Mesenchymal stem cell (in vitro differentiated cells and primary cell): ENCODE results near the gene RGS7.

Experiments used
- DNase-seq: peaks from one replicate; pipeline ENCODE4 v3.0.0-alpha.2; 2013
- H2AFZ ChIP-seq: one replicate; pipeline ENCODE4 v1.6.1; 2013; ENCODE audit warnings: low read depth, mild to moderate bottlenecking, control low read depth, inconsistent platforms, low read length, moderate library complexity
- H2AK5ac ChIP-seq: 2 replicates; pipeline ENCODE4 v1.6.1; 2013; ENCODE audit warnings: low read length, moderate library complexity, mild to moderate bottlenecking, inconsistent platforms; ENCODE audit not compliant: severe bottlenecking
- H2BK120ac ChIP-seq: one replicate; pipeline ENCODE4 v1.6.1; 2013; ENCODE audit warnings: low read depth, mild to moderate bottlenecking, inconsistent platforms, low read length, moderate library complexity
- H2BK12ac ChIP-seq, 2 experiments: one replicate each; pipeline ENCODE4 v1.6.1; 2013; ENCODE audit warnings: inconsistent platforms in 2 of 2, low read length in 2 of 2, mild to moderate bottlenecking in 2 of 2, moderate library complexity in 2 of 2, control low read depth in 1 of 2
- H2BK15ac ChIP-seq: one replicate; pipeline ENCODE4 v1.6.1; 2013; ENCODE audit warnings: mild to moderate bottlenecking, low read depth, inconsistent platforms; ENCODE audit not compliant: poor library complexity, severe bottlenecking
- H2BK5ac ChIP-seq: 2 replicates; pipeline ENCODE4 v1.6.1; 2013; ENCODE audit warnings: low read depth, mild to moderate bottlenecking, low read length, control low read depth, inconsistent platforms; ENCODE audit not compliant: poor library complexity, severe bottlenecking
- H3K14ac ChIP-seq, 2 experiments: one replicate each; pipeline ENCODE4 v1.6.1; 2013; ENCODE audit warnings: inconsistent platforms in 2 of 2, low read length in 2 of 2, control low read depth in 1 of 2, mild to moderate bottlenecking in 1 of 2, moderate library complexity in 1 of 2
- H3K18ac ChIP-seq, 2 experiments: one replicate each; pipeline ENCODE4 v1.6.1; 2013; ENCODE audit warnings: inconsistent platforms in 2 of 2, low read length in 2 of 2, control low read depth in 1 of 2, low read depth in 1 of 2, mild to moderate bottlenecking in 1 of 2
- H3K23ac ChIP-seq, 2 experiments: one replicate each; pipeline ENCODE4 v1.6.1; 2013; ENCODE audit warnings: inconsistent platforms in 2 of 2, low read length in 2 of 2, mild to moderate bottlenecking in 2 of 2, moderate library complexity in 2 of 2, control low read depth in 1 of 2
- H3K27ac ChIP-seq: 2 replicates; pipeline ENCODE4 v1.5.1; 2013; ENCODE audit warnings: mild to moderate bottlenecking, moderate library complexity, low read length, control low read depth, inconsistent platforms; ENCODE audit not compliant: poor library complexity, severe bottlenecking
- H3K27me3 ChIP-seq, 2 experiments: 2 replicates each; pipeline versions ENCODE4 v1.6.1 to v1.7.0; 2013; ENCODE audit warnings: low read length in 2 of 2, mild to moderate bottlenecking in 2 of 2, moderate library complexity in 2 of 2, control low read depth in 1 of 2, inconsistent platforms in 1 of 2; ENCODE audit not compliant: control insufficient read depth in 1 of 2, insufficient read depth in 1 of 2
- H3K36me3 ChIP-seq, 2 experiments: 2 replicates each; pipeline versions ENCODE4 v1.6.1 to v1.7.0; 2013; ENCODE audit warnings: low read length in 2 of 2, control low read depth in 1 of 2, inconsistent platforms in 1 of 2, low read depth in 1 of 2, mild to moderate bottlenecking in 1 of 2; ENCODE audit not compliant: insufficient read depth in 2 of 2, control insufficient read depth in 1 of 2
- H3K4ac ChIP-seq, 2 experiments: one replicate each; pipeline ENCODE4 v1.6.1; 2013; ENCODE audit warnings: inconsistent platforms in 2 of 2, low read length in 2 of 2, mild to moderate bottlenecking in 2 of 2, moderate library complexity in 2 of 2, control low read depth in 1 of 2, low read depth in 1 of 2
- H3K4me1 ChIP-seq: 2 replicates; pipeline ENCODE4 v1.6.1; 2013; ENCODE audit warnings: low read depth, low read length, control low read depth; ENCODE audit not compliant: control insufficient read depth, insufficient read depth
- H3K4me2 ChIP-seq: 2 replicates; pipeline ENCODE4 v1.6.1; 2013; ENCODE audit warnings: low read length, mild to moderate bottlenecking, inconsistent platforms; ENCODE audit not compliant: poor library complexity, severe bottlenecking
- H3K4me3 ChIP-seq, 2 experiments: 2 replicates each; pipeline versions ENCODE4 v1.5.1 to v1.7.0; 2013; ENCODE audit warnings: low read length in 2 of 2, mild to moderate bottlenecking in 2 of 2, control low read depth in 1 of 2, low read depth in 1 of 2; ENCODE audit not compliant: insufficient read depth in 1 of 2
- H3K79me1 ChIP-seq: replicated peaks from 2 replicates; pipeline ENCODE4 v1.6.1; 2013; ENCODE audit warnings: mild to moderate bottlenecking, control low read depth, low read length, inconsistent platforms; ENCODE audit not compliant: poor library complexity, severe bottlenecking
- H3K9ac ChIP-seq: 2 replicates; pipeline ENCODE4 v1.7.0; 2013; ENCODE audit warnings: mild to moderate bottlenecking, low read length, moderate library complexity
- H3K9me3 ChIP-seq: 2 replicates; pipeline ENCODE4 v1.7.0; 2013; ENCODE audit warnings: mild to moderate bottlenecking, low read length; ENCODE audit not compliant: control insufficient read depth
- H4K8ac ChIP-seq: one replicate; pipeline ENCODE4 v1.6.1; 2013; ENCODE audit warnings: inconsistent platforms, mild to moderate bottlenecking, low read length, moderate library complexity
- H4K91ac ChIP-seq: one replicate; pipeline ENCODE4 v1.6.1; 2013; ENCODE audit warnings: mild to moderate bottlenecking, low read length, inconsistent platforms
- WGBS: methylation state at CpG from one replicate; pipeline ENCODE4 v1.1.7; 2013; ENCODE audit warnings: mixed read lengths; 5-methylcytosine and 5-hydroxymethylcytosine counted together

Gene RGS7

DNA sequence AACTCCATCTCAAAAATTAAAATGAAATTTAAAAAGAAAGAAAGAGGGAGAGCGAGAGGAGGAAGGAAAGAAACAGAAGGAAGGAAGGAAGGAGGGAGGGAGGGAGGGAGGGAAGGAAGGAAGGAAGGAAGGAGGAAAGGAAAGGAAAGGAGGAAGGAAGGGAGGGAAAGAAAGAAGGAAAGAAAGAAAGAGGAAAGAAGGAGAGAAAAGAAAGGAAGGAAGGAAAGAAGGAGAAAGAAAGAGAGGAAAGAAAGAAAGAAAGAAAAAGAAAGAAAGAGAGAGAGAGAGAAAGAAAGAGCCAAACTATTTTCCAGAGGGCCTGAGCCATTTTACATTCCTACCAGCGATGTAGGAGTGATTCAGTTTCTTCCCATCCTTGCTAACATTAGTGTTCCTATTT is 364.0 kb downstream of the RGS7 start:
- no peak for DNase-seq
- H3K79me1 ChIP-seq: no peaks in the 10 kb centered on the region
- no peak overlapping the region for H3K27ac ChIP-seq
- no peak overlapping the region for H2BK12ac ChIP-seq
- H3K9me3 ChIP-seq: peaks cover 2% of the 10 kb centered on the region
- no peak overlapping the region for H4K8ac ChIP-seq
- no peaks in the 10 kb centered on the region for H3K36me3 ChIP-seq
- no peak overlapping the region for H3K4me3 ChIP-seq
- no peak overlapping the region for H3K4ac ChIP-seq
- H4K91ac ChIP-seq: no peak overlapping the region
- no peak overlapping the region for H3K18ac ChIP-seq
- no peak overlapping the region for H3K4me2 ChIP-seq
- H2BK120ac ChIP-seq: no peak overlapping the region
- WGBS: 74% methylated on average over 1 of the region's 2 CpGs
- H2BK15ac ChIP-seq: no peak overlapping the region
- no peak overlapping the region for H3K14ac ChIP-seq
- no peak overlapping the region for H2AK5ac ChIP-seq
- H3K27me3 ChIP-seq: no peaks in the 10 kb centered on the region
- H3K23ac ChIP-seq: no peak overlapping the region
- H3K4me1 ChIP-seq: peaks cover 2% of the 10 kb centered on the region
- no peak overlapping the region for H3K9ac ChIP-seq
- no peak overlapping the region for H2BK5ac ChIP-seq
- H2AFZ ChIP-seq: no peak overlapping the region

DNA sequence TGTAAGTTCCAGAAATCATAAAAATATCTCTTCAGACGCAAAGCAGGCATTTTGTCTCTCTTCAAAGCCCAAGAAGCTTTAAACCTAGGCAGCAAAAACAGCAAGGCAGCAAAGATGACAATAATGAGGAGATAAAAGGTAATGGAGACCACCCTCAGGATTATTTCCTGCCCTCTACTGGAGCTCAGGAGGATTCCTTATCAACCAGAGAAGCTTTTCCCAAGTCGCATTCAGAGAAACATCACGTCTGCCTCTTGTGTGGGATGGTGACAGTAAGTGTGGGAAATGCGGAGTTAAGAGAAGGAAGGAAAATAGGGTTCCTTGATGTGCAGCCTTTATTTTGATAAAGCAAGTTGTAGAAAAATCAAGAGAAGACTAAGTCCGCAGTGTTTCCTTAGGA is 365.8 kb downstream of the RGS7 start:
- H3K4ac ChIP-seq: no peak overlapping the region
- no peak overlapping the region for H2BK120ac ChIP-seq
- no peak for DNase-seq
- H4K91ac ChIP-seq: no peak overlapping the region
- no peak overlapping the region for H3K9ac ChIP-seq
- no peak overlapping the region for H3K27ac ChIP-seq
- no peak overlapping the region for H3K23ac ChIP-seq
- H3K4me1 ChIP-seq: no peaks in the 10 kb centered on the region
- H4K8ac ChIP-seq: no peak overlapping the region
- no peak overlapping the region for H3K4me2 ChIP-seq
- H3K79me1 ChIP-seq: no peaks in the 10 kb centered on the region
- no peak overlapping the region for H2BK5ac ChIP-seq
- no peak overlapping the region for H3K4me3 ChIP-seq
- no peaks in the 10 kb centered on the region for H3K27me3 ChIP-seq
- H3K14ac ChIP-seq: no peak overlapping the region
- no peak overlapping the region for H3K18ac ChIP-seq
- no peak overlapping the region for H2BK12ac ChIP-seq
- 61% methylated on average over 4 of the region's 5 CpGs for WGBS
- H2BK15ac ChIP-seq: no peak overlapping the region
- H2AFZ ChIP-seq: no peak overlapping the region
- H2AK5ac ChIP-seq: no peak overlapping the region
- peaks cover 2% of the 10 kb centered on the region for H3K9me3 ChIP-seq
- H3K36me3 ChIP-seq: no peaks in the 10 kb centered on the region

DNA sequence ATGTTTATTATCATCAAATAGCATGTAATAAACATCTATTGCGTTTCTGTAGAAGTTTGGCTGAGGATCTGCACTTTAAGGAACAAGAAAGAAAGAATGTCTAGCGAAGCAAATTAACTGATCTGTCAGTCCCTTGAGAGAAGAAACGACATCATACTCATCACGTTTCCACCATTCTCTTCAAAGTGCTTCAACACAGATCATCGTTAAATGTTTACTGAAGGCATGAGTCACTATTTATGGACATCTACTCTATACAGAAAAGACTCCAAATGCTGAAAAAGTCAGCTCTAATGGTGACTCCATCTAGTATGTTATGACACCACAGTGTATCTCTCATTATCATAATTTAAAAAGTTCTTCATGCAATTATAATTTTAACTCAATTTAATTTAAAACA is 369.1 kb downstream of the RGS7 start:
- H2BK15ac ChIP-seq: no peak overlapping the region
- 13% methylated on average over 2 of the region's 5 CpGs for WGBS
- no peak overlapping the region for H3K27ac ChIP-seq
- no peak overlapping the region for H2BK5ac ChIP-seq
- no peaks in the 10 kb centered on the region for H3K79me1 ChIP-seq
- no peak overlapping the region for H3K23ac ChIP-seq
- no peak overlapping the region for H3K9ac ChIP-seq
- no peak overlapping the region for H3K4me2 ChIP-seq
- H3K18ac ChIP-seq: no peak overlapping the region
- H4K8ac ChIP-seq: no peak overlapping the region
- no peaks in the 10 kb centered on the region for H3K36me3 ChIP-seq
- no peaks in the 10 kb centered on the region for H3K9me3 ChIP-seq
- no peak overlapping the region for H3K4ac ChIP-seq
- no peak overlapping the region for H2BK120ac ChIP-seq
- H2AFZ ChIP-seq: no peak overlapping the region
- H2BK12ac ChIP-seq: no peak overlapping the region
- H3K14ac ChIP-seq: no peak overlapping the region
- peak; percentile 0 for DNase-seq
- no peaks in the 10 kb centered on the region for H3K27me3 ChIP-seq
- no peaks in the 10 kb centered on the region for H3K4me1 ChIP-seq
- H3K4me3 ChIP-seq: no peak overlapping the region
- no peak overlapping the region for H2AK5ac ChIP-seq
- no peak overlapping the region for H4K91ac ChIP-seq

DNA sequence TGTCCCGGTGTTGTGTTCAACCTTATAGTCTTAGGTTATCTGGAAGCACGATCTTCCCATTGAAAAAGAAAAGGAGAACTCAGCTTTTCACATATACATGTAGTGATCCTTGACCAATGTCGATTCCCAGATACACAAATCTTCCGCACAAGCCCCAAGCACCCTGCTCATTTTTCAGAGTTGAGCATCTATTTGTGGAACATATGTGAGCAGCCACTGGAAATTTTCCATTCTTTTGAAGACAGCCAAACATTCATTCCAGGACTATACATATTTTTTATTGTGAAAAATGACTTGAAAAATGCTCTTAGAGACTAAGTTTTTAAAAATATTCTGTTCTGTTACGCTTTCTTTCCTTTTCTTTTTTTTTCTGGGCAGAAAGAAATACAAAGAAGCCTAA is 371.9 kb downstream of the RGS7 start:
- H3K4me3 ChIP-seq: no peak overlapping the region
- H2BK120ac ChIP-seq: no peak overlapping the region
- no peak overlapping the region for H2BK12ac ChIP-seq
- H2AFZ ChIP-seq: no peak overlapping the region
- H4K8ac ChIP-seq: no peak overlapping the region
- DNase-seq: no peak
- H3K27ac ChIP-seq: no peak overlapping the region
- 56% methylated on average over 3 of the region's 5 CpGs for WGBS
- no peak overlapping the region for H3K4me2 ChIP-seq
- no peak overlapping the region for H3K9ac ChIP-seq
- H3K14ac ChIP-seq: no peak overlapping the region
- no peak overlapping the region for H4K91ac ChIP-seq
- H3K4ac ChIP-seq: no peak overlapping the region
- H2BK15ac ChIP-seq: no peak overlapping the region
- H3K79me1 ChIP-seq: no peaks in the 10 kb centered on the region
- no peaks in the 10 kb centered on the region for H3K9me3 ChIP-seq
- H3K27me3 ChIP-seq: no peaks in the 10 kb centered on the region
- H3K4me1 ChIP-seq: no peaks in the 10 kb centered on the region
- no peak overlapping the region for H3K23ac ChIP-seq
- no peaks in the 10 kb centered on the region for H3K36me3 ChIP-seq
- no peak overlapping the region for H2BK5ac ChIP-seq
- H2AK5ac ChIP-seq: no peak overlapping the region
- no peak overlapping the region for H3K18ac ChIP-seq
